PC-9 (cell line): ENCODE results near the gene XCL2.

ENCODE experiments used
- CTCF ChIP-seq: fragments of 200-600 bp; sonication (generic); conservative IDR thresholded peaks from 2 replicates; pipeline ENCODE4 v1.6.1; 2017; ENCODE audit warnings: mixed run types, antibody characterized with exemption, mild to moderate bottlenecking, moderate library complexity
- EZH2 ChIP-seq: fragments of 200-600 bp; sonication (generic); IDR thresholded peaks from 2 replicates; pipeline ENCODE4 v1.8.0; 2017; ENCODE audit warnings: antibody characterized with exemption, low read depth

GRCh38 chr1:168504064-168504837 is 39.5 kb downstream of the XCL2 start:
- TF ChIP-seq EZH2 (no peak), CTCF (no peak)
